Measurements from ENCODE around the gene ROCK2. TPM values are rescaled to one million over a fixed set of nuclear protein-coding genes. Genes with fewer than 3 reads are reported as not detected.

The ROCK2 gene
- total and polyA plus RNA-seq, 2 of the 8 experiments (the other 6 are each of a cell fraction or from before 2014, with no cell fraction given): 2.7 to 29.0 TPM

GRCh38 chr2:11155381-11156035 lies 188.9 kb downstream of the ROCK2 start, which contains the start of gene SLC66A3 (continued):
- TF ChIP-seq CHD7 (IDR thresholded peaks at IDR 0.05; ENCODE audit: insufficient replicate concordance, low read length): no peak
- TF ChIP-seq HDAC2 (IDR thresholded peaks at IDR 0.05; ENCODE audit: borderline replicate concordance in 1 of 2, low read depth in 2 of 2, low read length in 2 of 2): peak in 1 of 2 experiments; percentile 76; a peak in 1 of 4 replicates
- peak; percentile 27 for TF ChIP-seq NANOG (IDR thresholded peaks at IDR 0.05; ENCODE audit: insufficient read depth, low read depth, low read length, poor library complexity, severe bottlenecking)
- no peak for TF ChIP-seq CBX8 (IDR thresholded peaks at IDR 0.05; ENCODE audit: borderline replicate concordance, low read depth, low read length)
- peak in 1 of 2 experiments; percentile 69; a peak in 2 of 3 replicates for TF ChIP-seq POLR2A (IDR thresholded peaks at IDR 0.05; ENCODE audit: control extremely low read depth in 1 of 2, low read depth in 2 of 2, low read length in 2 of 2)
- 0 out of 4 replicates have a peak, but pooled peaks of 1 of the 2 experiments have one; percentile 43 for TF ChIP-seq SIN3A (conservative IDR thresholded peaks at IDR 0.05 in 1 of 2, IDR thresholded peaks at IDR 0.05 in 1 of 2; ENCODE audit: low read depth in 1 of 2, low read length in 2 of 2)
- no peak for TF ChIP-seq EZH2 (IDR thresholded peaks at IDR 0.05; ENCODE audit: low read depth, low read length, severe bottlenecking)
- TF ChIP-seq TAF1 (IDR thresholded peaks at IDR 0.05; ENCODE audit: low read depth, low read length): peak; percentile 57; the same call in 1 of the 2 replicates
- no peak for TF ChIP-seq JUND (IDR thresholded peaks at IDR 0.05; ENCODE audit: low read length)

Data from H1 (cell line).